Measurements from ENCODE around the gene LIF.

Gene LIF

DNA sequence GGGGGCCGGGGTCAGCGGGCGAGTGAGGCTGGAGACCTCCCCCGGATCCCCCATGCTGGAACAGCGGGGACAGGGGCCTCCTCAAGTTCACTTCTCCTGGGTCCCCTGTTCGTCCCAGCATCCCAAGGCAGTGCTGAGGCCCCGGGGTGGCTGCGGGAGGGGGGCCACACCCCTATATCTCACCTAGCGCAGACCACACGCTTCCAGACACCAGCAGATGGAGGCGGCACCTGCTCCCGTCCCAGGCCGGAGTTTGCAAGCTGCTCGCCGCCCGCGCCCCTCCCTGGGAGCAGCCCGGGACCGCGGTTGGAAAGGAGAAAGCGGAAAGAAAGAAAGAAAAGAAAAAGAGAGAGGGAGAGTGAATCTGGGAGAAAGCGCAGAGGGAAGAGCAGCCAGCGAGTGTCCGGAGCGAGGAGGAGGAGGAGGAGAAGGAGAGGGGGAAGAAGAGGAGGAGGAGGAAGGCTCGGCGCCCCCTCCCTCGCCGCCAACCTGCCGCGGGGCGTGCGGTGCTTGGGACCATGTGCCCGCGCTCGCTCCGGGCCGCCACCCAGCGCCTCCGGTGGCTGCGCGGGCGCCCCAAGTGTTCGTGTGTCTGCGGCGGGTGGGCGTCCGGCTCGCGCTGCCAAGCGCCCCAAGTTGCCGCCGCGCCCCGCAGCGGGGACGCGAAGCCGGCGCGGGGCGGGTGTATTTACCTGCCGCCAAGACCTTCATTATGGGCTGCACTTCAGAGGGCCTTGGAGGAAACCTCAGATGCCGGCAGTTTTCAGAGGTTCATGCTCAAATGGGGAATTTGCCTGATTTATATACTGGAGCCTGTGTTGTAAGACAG is at the start of gene LIF:
TSS of gene LIF (minus strand) at position 775 of the 829 bp plus-strand sequence. CDS start at position 711, 64 bp downstream.
- Histone ChIP-seq H3K79me2 (ENCODE audit: insufficient read depth, low read length) (no peaks in the 10 kb centered on the region), H3K9me2 (replicated peaks; ENCODE audit: insufficient read depth, low read length) (no peaks in the 10 kb centered on the region), H2AFZ (ENCODE audit: low read depth, low read length, severe bottlenecking) (no peak within 1 kb of the TSS), H3K27ac (ENCODE audit: low read depth, low read length) (no peak within 1 kb of the TSS), H4K20me1 (ENCODE audit: low read depth, low read length) (no peaks in the 10 kb centered on the region), H3K9ac (ENCODE audit: low read length) (no peak within 1 kb of the TSS), H3K27me3 (ENCODE audit: low read length) (no peaks in the 10 kb centered on the region; the same call in 1 of the 2 replicates), H3F3A (ENCODE audit: insufficient read depth) (no peaks in the 10 kb centered on the region), H3K9me3 (ENCODE audit: insufficient read depth, low read length) (no peaks in the 10 kb centered on the region), H3K4me2 (ENCODE audit: low read depth, low read length, poor library complexity, severe bottlenecking) (no peak within 1 kb of the TSS), H3K36me3 (ENCODE audit: low read length) (no peaks in the 10 kb centered on the region), H3K4me3 (ENCODE audit: insufficient read depth, low read length, poor library complexity, severe bottlenecking) (no peak within 1 kb of the TSS)
- TF ChIP-seq EZH2phosphoT487 (conservative IDR thresholded peaks at IDR 0.05; ENCODE audit: low read length), result no peak
- TF ChIP-seq, protein P1, sequence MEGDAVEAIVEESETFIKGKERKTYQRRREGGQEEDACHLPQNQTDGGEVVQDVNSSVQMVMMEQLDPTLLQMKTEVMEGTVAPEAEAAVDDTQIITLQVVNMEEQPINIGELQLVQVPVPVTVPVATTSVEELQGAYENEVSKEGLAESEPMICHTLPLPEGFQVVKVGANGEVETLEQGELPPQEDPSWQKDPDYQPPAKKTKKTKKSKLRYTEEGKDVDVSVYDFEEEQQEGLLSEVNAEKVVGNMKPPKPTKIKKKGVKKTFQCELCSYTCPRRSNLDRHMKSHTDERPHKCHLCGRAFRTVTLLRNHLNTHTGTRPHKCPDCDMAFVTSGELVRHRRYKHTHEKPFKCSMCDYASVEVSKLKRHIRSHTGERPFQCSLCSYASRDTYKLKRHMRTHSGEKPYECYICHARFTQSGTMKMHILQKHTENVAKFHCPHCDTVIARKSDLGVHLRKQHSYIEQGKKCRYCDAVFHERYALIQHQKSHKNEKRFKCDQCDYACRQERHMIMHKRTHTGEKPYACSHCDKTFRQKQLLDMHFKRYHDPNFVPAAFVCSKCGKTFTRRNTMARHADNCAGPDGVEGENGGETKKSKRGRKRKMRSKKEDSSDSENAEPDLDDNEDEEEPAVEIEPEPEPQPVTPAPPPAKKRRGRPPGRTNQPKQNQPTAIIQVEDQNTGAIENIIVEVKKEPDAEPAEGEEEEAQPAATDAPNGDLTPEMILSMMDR (IDR thresholded peaks at IDR 0.05; ENCODE audit: insufficient read depth, low read length, poor library complexity, severe bottlenecking), result no peak

DNA sequence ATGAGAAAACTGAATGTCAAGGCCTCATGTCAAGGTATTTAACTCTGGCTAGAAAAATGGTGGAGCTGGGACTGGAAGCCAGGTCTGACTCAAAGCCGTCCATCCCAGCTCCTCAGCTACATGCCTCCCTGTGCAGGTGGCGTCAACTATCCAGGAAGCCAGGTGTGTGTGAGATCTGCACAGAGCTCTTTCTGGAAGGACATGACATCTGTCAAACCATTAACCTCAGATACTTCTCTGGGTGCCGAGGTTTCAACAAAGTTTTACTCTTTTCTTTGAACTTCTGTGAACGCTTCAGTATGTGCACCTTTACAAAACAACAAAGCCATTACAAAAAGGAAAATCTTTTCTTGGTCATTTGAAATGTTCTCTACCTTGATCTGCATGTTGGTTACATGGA is 49.8 kb upstream of the LIF start:
- Histone ChIP-seq H3K27ac (ENCODE audit: low read depth, low read length) (no peak overlapping the region), H3K4me2 (ENCODE audit: low read depth, low read length, poor library complexity, severe bottlenecking) (no peak overlapping the region)

DNA sequence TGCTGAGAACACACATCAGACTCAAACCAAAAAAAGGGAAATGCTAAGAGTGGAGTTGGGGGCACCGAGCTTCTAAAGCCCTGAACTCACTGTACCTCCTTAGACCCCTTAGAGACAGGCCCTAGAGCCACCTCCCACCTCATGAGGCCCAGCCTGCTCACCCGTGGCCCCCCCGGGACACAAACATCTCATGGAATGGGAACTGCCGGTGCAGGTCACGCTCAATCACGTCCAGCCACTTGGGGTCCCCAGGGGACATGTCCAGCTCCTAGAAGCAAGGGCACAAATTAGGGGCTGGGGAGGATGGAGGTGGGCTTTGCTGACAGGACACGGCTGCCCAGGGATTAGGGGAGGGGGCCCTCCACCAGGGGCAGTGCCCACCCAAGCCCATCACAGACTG is 49.0 kb upstream of the LIF start:
- no peaks in the 10 kb centered on the region for H4K20me1 ChIP-seq (ENCODE audit: low read depth, low read length)
- no peak overlapping the region for H3K4me3 ChIP-seq (ENCODE audit: insufficient read depth, low read length, poor library complexity, severe bottlenecking)
- H3K9ac ChIP-seq (ENCODE audit: low read length), result no peak overlapping the region
- H3K4me2 ChIP-seq (ENCODE audit: low read depth, low read length, poor library complexity, severe bottlenecking), result no peak overlapping the region
- no peaks in the 10 kb centered on the region for H3K27me3 ChIP-seq (ENCODE audit: low read length)
- no peaks in the 10 kb centered on the region for H3F3A ChIP-seq (ENCODE audit: insufficient read depth)
- H3K27ac ChIP-seq (ENCODE audit: low read depth, low read length), result no peak overlapping the region
- H3K36me3 ChIP-seq (ENCODE audit: low read length), result no peaks in the 10 kb centered on the region
- H2AFZ ChIP-seq (ENCODE audit: low read depth, low read length, severe bottlenecking), result no peak overlapping the region
- H3K79me2 ChIP-seq (ENCODE audit: insufficient read depth, low read length), result no peaks in the 10 kb centered on the region
- H3K9me3 ChIP-seq (ENCODE audit: insufficient read depth, low read length), result no peaks in the 10 kb centered on the region
- TF ChIP-seq EZH2phosphoT487 (conservative IDR thresholded peaks at IDR 0.05; ENCODE audit: low read length), result no peak
- TF ChIP-seq, protein P1 (IDR thresholded peaks at IDR 0.05; ENCODE audit: insufficient read depth, low read length, poor library complexity, severe bottlenecking), result no peak
- H3K9me2 ChIP-seq (replicated peaks; ENCODE audit: insufficient read depth, low read length), result no peaks in the 10 kb centered on the region

More for the DNA sequence above, 49.8 kb upstream of the LIF start:
- Histone ChIP-seq H3K79me2 (ENCODE audit: insufficient read depth, low read length) (no peaks in the 10 kb centered on the region), H3K9me3 (ENCODE audit: insufficient read depth, low read length) (no peaks in the 10 kb centered on the region), H3K36me3 (ENCODE audit: low read length) (no peaks in the 10 kb centered on the region), H3K27me3 (ENCODE audit: low read length) (no peaks in the 10 kb centered on the region), H3K4me3 (ENCODE audit: insufficient read depth, low read length, poor library complexity, severe bottlenecking) (no peak overlapping the region), H3K9ac (ENCODE audit: low read length) (no peak overlapping the region), H3K9me2 (replicated peaks; ENCODE audit: insufficient read depth, low read length) (no peaks in the 10 kb centered on the region), H4K20me1 (ENCODE audit: low read depth, low read length) (no peaks in the 10 kb centered on the region), H2AFZ (ENCODE audit: low read depth, low read length, severe bottlenecking) (no peak overlapping the region), H3F3A (ENCODE audit: insufficient read depth) (no peaks in the 10 kb centered on the region)
- no peak for TF ChIP-seq EZH2phosphoT487 (conservative IDR thresholded peaks at IDR 0.05; ENCODE audit: low read length)
- TF ChIP-seq, protein P1 (IDR thresholded peaks at IDR 0.05; ENCODE audit: insufficient read depth, low read length, poor library complexity, severe bottlenecking), result no peak
